OCI-M1 (cell line): ENCODE results near the gene PSAP.

ENCODE experiments used
- DNase-seq: peaks from one replicate; lab custom pipeline; 2025; lab: John Stamatoyannopoulos, UW

PSAP gene

GRCh38 chr10:71766717-71767419, 84.2 kb downstream of the PSAP start:
- no peak for DNase-seq
